Endothelial cell of umbilical vein (primary cell): ENCODE data around the gene DNAI7.

Experiments used
- CTCF ChIP-seq, 2 donors: IDR thresholded peaks; 1 replicate in 1 of 2; 2 replicates in 1 of 2; pipeline ENCODE4 v1.5.1; 2011; ENCODE audit warnings: low read length in 2 of 2, mild to moderate bottlenecking in 2 of 2, moderate library complexity in 2 of 2, control low read depth in 1 of 2, inconsistent platforms in 1 of 2, low read depth in 1 of 2; ENCODE audit not compliant: insufficient read depth in 1 of 2; ENCODE audit errors: extremely low read depth in 1 of 2
- EZH2 ChIP-seq: IDR thresholded peaks from 2 replicates; pipeline ENCODE4 v1.6.1; 2012; ENCODE audit warnings: borderline replicate concordance, low read depth, mild to moderate bottlenecking, moderate library complexity, low read length, inconsistent platforms; ENCODE audit not compliant: severe bottlenecking
- FOS ChIP-seq: IDR thresholded peaks from 2 replicates; pipeline ENCODE4 v1.6.1; 2011; ENCODE audit warnings: mild to moderate bottlenecking, low read length, moderate library complexity, borderline replicate concordance; ENCODE audit not compliant: insufficient read depth
- GATA2 ChIP-seq: IDR thresholded peaks from 2 replicates; pipeline ENCODE4 v1.7.0; 2011; ENCODE audit warnings: low read depth, mild to moderate bottlenecking, moderate library complexity, mixed read lengths, low read length; ENCODE audit not compliant: insufficient read length, insufficient read depth
- JUN ChIP-seq: IDR thresholded peaks from 2 replicates; pipeline ENCODE4 v1.6.1; 2011; ENCODE audit warnings: borderline replicate concordance, low read depth; ENCODE audit not compliant: insufficient read length, insufficient read depth
- MYC ChIP-seq: IDR thresholded peaks from one replicate; pipeline ENCODE4 v1.6.1; 2011; ENCODE audit warnings: mild to moderate bottlenecking, low read depth, low read length
- POLR2A ChIP-seq: IDR thresholded peaks from 2 replicates; pipeline ENCODE4 v1.6.1; 2012; ENCODE audit warnings: low read depth, mild to moderate bottlenecking, control low read depth, low read length
- POLR2AphosphoS5 ChIP-seq: IDR thresholded peaks from 2 replicates; pipeline ENCODE4 v1.6.1; 2012; ENCODE audit warnings: low read depth, mild to moderate bottlenecking, control low read depth, low read length, moderate library complexity; ENCODE audit not compliant: insufficient read depth
- TF ChIP-seq, protein P1 (sequence below): IDR thresholded peaks from 2 replicates; pipeline ENCODE4 v1.6.1; 2011; ENCODE audit not compliant: insufficient read depth, insufficient read length

- TF ChIP-seq CTCF (IDR thresholded peaks at IDR 0.05; ENCODE audit: extremely low read depth in 1 of 2, insufficient read depth in 1 of 2, low read depth in 1 of 2, low read length in 2 of 2): no peak
- TF ChIP-seq, protein P1, sequence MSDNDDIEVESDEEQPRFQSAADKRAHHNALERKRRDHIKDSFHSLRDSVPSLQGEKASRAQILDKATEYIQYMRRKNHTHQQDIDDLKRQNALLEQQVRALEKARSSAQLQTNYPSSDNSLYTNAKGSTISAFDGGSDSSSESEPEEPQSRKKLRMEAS: no peak
- no peak for TF ChIP-seq POLR2A
- no peak for TF ChIP-seq POLR2AphosphoS5
- TF ChIP-seq MYC: no peak
- no peak for TF ChIP-seq JUN
- TF ChIP-seq EZH2: no peak
- TF ChIP-seq FOS: no peak
- no peak for TF ChIP-seq GATA2
These were observed 84.7 kb downstream of the DNAI7 start for GRCh38 chr12:25110260-25110659.
